OCI-LY1 (cell line): ENCODE results near the gene BTG4.

Experiments used
- H2AFZ ChIP-seq: fragments of 200-600 bp; sonication (generic), shearing (Covaris generic); 2 replicates; pipeline ENCODE4 v1.6.0; 2014; ENCODE audit warnings: antibody characterized with exemption, mild to moderate bottlenecking, low read length
- H3F3A ChIP-seq: fragments of 200-600 bp; sonication (generic), shearing (Covaris generic); 2 replicates; pipeline ENCODE4 v1.6.0; 2014; ENCODE audit warnings: mild to moderate bottlenecking, antibody characterized with exemption, low read length, moderate library complexity; ENCODE audit not compliant: insufficient read depth
- H3K27ac ChIP-seq: fragments of 200-600 bp; sonication (generic); 2 replicates; pipeline ENCODE4 v1.5.1; 2014; ENCODE audit warnings: low read length, mixed run types, mild to moderate bottlenecking, low read depth; ENCODE audit not compliant: poor library complexity, severe bottlenecking
- H3K27me3 ChIP-seq: fragments of 200-600 bp; sonication (generic); 2 replicates; pipeline ENCODE4 v1.6.0; 2014; ENCODE audit warnings: antibody characterized with exemption, mild to moderate bottlenecking, low read length, moderate library complexity; ENCODE audit not compliant: insufficient read depth
- H3K36me3 ChIP-seq: fragments of 200-600 bp; sonication (generic); 2 replicates; pipeline ENCODE4 v1.6.1; 2014; ENCODE audit warnings: mild to moderate bottlenecking, antibody characterized with exemption, low read length, moderate library complexity, mixed read lengths; ENCODE audit not compliant: insufficient read depth
- H3K4me1 ChIP-seq: fragments of 200-600 bp; sonication (generic); 2 replicates; pipeline ENCODE4 v1.5.1; 2014; ENCODE audit warnings: mild to moderate bottlenecking, low read length, moderate library complexity; ENCODE audit not compliant: insufficient read depth, severe bottlenecking
- H3K4me2 ChIP-seq: fragments of 200-600 bp; sonication (generic), shearing (Covaris generic); 2 replicates; pipeline ENCODE4 v1.6.1; 2014; ENCODE audit warnings: low read length
- H3K4me3 ChIP-seq: fragments of 200-600 bp; sonication (generic); 2 replicates; pipeline ENCODE4 v1.5.1; 2014; ENCODE audit warnings: low read length, low read depth, mild to moderate bottlenecking, mixed read lengths; ENCODE audit not compliant: poor library complexity, severe bottlenecking
- H3K79me2 ChIP-seq: fragments of 200-600 bp; shearing (Covaris generic); 2 replicates; pipeline ENCODE4 v1.6.1; 2016; ENCODE audit warnings: mixed run types, low read length, mixed read lengths; ENCODE audit not compliant: insufficient read depth
- H3K9ac ChIP-seq: fragments of 200-600 bp; sonication (generic), shearing (Covaris generic); 2 replicates; pipeline ENCODE4 v1.6.1; 2014; ENCODE audit warnings: mild to moderate bottlenecking, low read length, mixed read lengths
- H3K9me2 ChIP-seq: fragments of 200-600 bp; sonication (generic), shearing (Covaris generic); 2 replicates; pipeline ENCODE4 v1.6.1; 2014; ENCODE audit warnings: low read depth, mild to moderate bottlenecking, low read length, mixed read lengths
- H3K9me3 ChIP-seq: fragments of 200-600 bp; shearing (Covaris generic); 2 replicates; pipeline ENCODE4 v1.6.1; 2014; ENCODE audit warnings: low read length, mixed read lengths
- H4K20me1 ChIP-seq: fragments of 200-600 bp; sonication (generic), shearing (Covaris generic); 2 replicates; pipeline ENCODE4 v1.6.0; 2016; ENCODE audit warnings: mild to moderate bottlenecking, low read length; ENCODE audit not compliant: insufficient read depth
- CTCF ChIP-seq: fragments of 200-600 bp; sonication (generic), shearing (Covaris generic); IDR thresholded peaks from 2 replicates; pipeline ENCODE4 v1.5.1; 2017; ENCODE audit warnings: mild to moderate bottlenecking, antibody characterized with exemption, low read length, moderate library complexity, mixed read lengths
- EZH2 ChIP-seq: fragments of 200-600 bp; sonication (generic), shearing (Covaris generic); IDR thresholded peaks from 2 replicates; pipeline ENCODE4 v1.8.0; 2017; ENCODE audit warnings: borderline replicate concordance, mixed run types, mild to moderate bottlenecking, antibody characterized with exemption, low read length, moderate library complexity, mixed read lengths

BTG4 gene

GRCh38 chr11:111459506-111460270 lies 52.5 kb downstream of the BTG4 start:
- Histone ChIP-seq H3K9me3 (no peaks in the 10 kb centered on the region), H3K27ac (no peak overlapping the region), H3F3A (no peaks in the 10 kb centered on the region), H3K79me2 (no peaks in the 10 kb centered on the region), H3K4me1 (peaks cover 6% of the 10 kb centered on the region), H3K4me3 (no peak overlapping the region), H4K20me1 (no peaks in the 10 kb centered on the region), H3K4me2 (no peak overlapping the region), H2AFZ (no peak overlapping the region), H3K9ac (no peak overlapping the region), H3K36me3 (no peaks in the 10 kb centered on the region), H3K27me3 (peaks cover 22% of the 10 kb centered on the region), H3K9me2 (no peaks in the 10 kb centered on the region)
- TF ChIP-seq CTCF (no peak), EZH2 (no peak)

- Histone ChIP-seq H3K79me2 (no peaks in the 10 kb centered on the region), H4K20me1 (no peaks in the 10 kb centered on the region), H3K4me3 (no peak overlapping the region), H2AFZ (no peak overlapping the region), H3K4me2 (no peak overlapping the region), H3K9me3 (no peaks in the 10 kb centered on the region), H3K9ac (no peak overlapping the region), H3K27ac (no peak overlapping the region), H3K4me1 (peaks cover 6% of the 10 kb centered on the region), H3F3A (no peaks in the 10 kb centered on the region), H3K27me3 (peaks cover 22% of the 10 kb centered on the region), H3K36me3 (no peaks in the 10 kb centered on the region), H3K9me2 (no peaks in the 10 kb centered on the region)
- TF ChIP-seq CTCF, result no peak
- TF ChIP-seq EZH2, result no peak
Measured at GRCh38 chr11:111457731-111458368, 54.3 kb downstream of the BTG4 start.

- Histone ChIP-seq H3K9me2 (no peaks in the 10 kb centered on the region), H3K27ac (no peak overlapping the region), H3K79me2 (no peaks in the 10 kb centered on the region), H3K36me3 (no peaks in the 10 kb centered on the region), H3K4me3 (no peak overlapping the region), H3K4me2 (no peak overlapping the region), H3K4me1 (peaks cover 6% of the 10 kb centered on the region), H2AFZ (no peak overlapping the region), H4K20me1 (no peaks in the 10 kb centered on the region), H3F3A (no peaks in the 10 kb centered on the region), H3K9me3 (no peaks in the 10 kb centered on the region), H3K27me3 (peaks cover 22% of the 10 kb centered on the region), H3K9ac (no peak overlapping the region)
- TF ChIP-seq CTCF (no peak), EZH2 (no peak)
Measured at GRCh38 chr11:111456859-111457730, 55.1 kb downstream of the BTG4 start.
